T-helper 2 cell (primary cell): Measurements from ENCODE around the gene INHBB.
A peak's percentile ranks its signal among the peaks of the same experiment; 100 is the strongest.

ENCODE experiments used
- DNase-seq, 5 experiments: peaks; one replicate each; pipeline versions ENCODE4 v3.0.0 to v3.0.0-alpha.2; 2012 to 2022

The INHBB gene

GRCh38 chr2:120343433-120344105, 2.4 kb upstream of the INHBB start:
- peak in 3 of 5 experiments; percentile 24 to 69 (median 32) for DNase-seq

GRCh38 chr2:120344214-120344975, 1.5 kb upstream of the INHBB start:
- peak in 1 of 5 experiments; percentile 18 for DNase-seq

GRCh38 chr2:120344976-120345581, 857 bp upstream of the INHBB start:
- peak in 1 of 5 experiments; percentile 55 for DNase-seq

- DNase-seq, result peak in 1 of 5 experiments; percentile 9
Observed at GRCh38 chr2:120345608-120346007, 328 bp upstream of the INHBB start.

GRCh38 chr2:120346667-120347358, 877 bp downstream of the INHBB start:
- DNase-seq, result peak in 1 of 5 experiments; percentile 19

GRCh38 chr2:120347396-120348060, 1.6 kb downstream of the INHBB start:
- DNase-seq, result no peak

GRCh38 chr2:120348134-120348736, 2.3 kb downstream of the INHBB start:
- no peak for DNase-seq

- no peak for DNase-seq
Observed at GRCh38 chr2:120348737-120349439, 3.0 kb downstream of the INHBB start.

- DNase-seq, result no peak
Observed at GRCh38 chr2:120349440-120349921, 3.5 kb downstream of the INHBB start.

- no peak for DNase-seq
Observed at GRCh38 chr2:120350080-120350479, 4.1 kb downstream of the INHBB start.

- DNase-seq, result no peak
Observed at GRCh38 chr2:120350801-120351320, 4.9 kb downstream of the INHBB start.

- DNase-seq, result no peak
Observed at GRCh38 chr2:120352696-120353590, 7.0 kb downstream of the INHBB start.

GRCh38 chr2:120353591-120353898, 7.6 kb downstream of the INHBB start:
- DNase-seq, result no peak

- no peak for DNase-seq
Observed at GRCh38 chr2:120353931-120354330, 8.0 kb downstream of the INHBB start.

- no peak for DNase-seq
Observed at GRCh38 chr2:120354467-120354866, 8.5 kb downstream of the INHBB start.

GRCh38 chr2:120354935-120355779, 9.2 kb downstream of the INHBB start:
- no peak for DNase-seq

GRCh38 chr2:120355780-120356266, 9.9 kb downstream of the INHBB start:
- DNase-seq, result no peak

GRCh38 chr2:120357768-120358167, 11.8 kb downstream of the INHBB start:
- no peak for DNase-seq
